GM18867 (cell line): Measurements from ENCODE around the gene MAML3.

ENCODE experiments used
- ATAC-seq: cut with Tn5 transposase; IDR thresholded peaks from one replicate; pipeline ENCODE4 v1.9.1; 2021; ENCODE audit warnings: mild to moderate bottlenecking, moderate library complexity; ENCODE audit not compliant: unreplicated experiment

The MAML3 gene

GRCh38 chr4:139797287-139797686 lies 356.7 kb downstream of the MAML3 start:
- ATAC-seq = no peak

- no peak for ATAC-seq
Measured at GRCh38 chr4:139795527-139796314, 358.3 kb downstream of the MAML3 start.

- no peak for ATAC-seq
Measured at GRCh38 chr4:139794158-139794954, 359.6 kb downstream of the MAML3 start.

- ATAC-seq = no peak
Measured at GRCh38 chr4:139791681-139792080, 362.3 kb downstream of the MAML3 start.

- no peak for ATAC-seq
Measured at GRCh38 chr4:139790291-139790690, 363.7 kb downstream of the MAML3 start.

GRCh38 chr4:139789096-139789654 lies 364.8 kb downstream of the MAML3 start:
- no peak for ATAC-seq

GRCh38 chr4:139786494-139787354 lies 367.3 kb downstream of the MAML3 start:
- no peak for ATAC-seq

GRCh38 chr4:139785356-139785755 lies 368.6 kb downstream of the MAML3 start:
- no peak for ATAC-seq

GRCh38 chr4:139783741-139784484 lies 370.1 kb downstream of the MAML3 start:
- ATAC-seq = no peak

- ATAC-seq = no peak
Measured at GRCh38 chr4:139782926-139783522, 371.0 kb downstream of the MAML3 start.

GRCh38 chr4:139781066-139781465 lies 372.9 kb downstream of the MAML3 start:
- ATAC-seq = no peak

- no peak for ATAC-seq
Measured at GRCh38 chr4:139779691-139780090, 374.3 kb downstream of the MAML3 start.

- ATAC-seq = no peak
Measured at GRCh38 chr4:139777757-139778156, 376.2 kb downstream of the MAML3 start.

- ATAC-seq = no peak
Measured at GRCh38 chr4:139776235-139776634, 377.7 kb downstream of the MAML3 start.

- no peak for ATAC-seq
Measured at GRCh38 chr4:139774759-139775487, 379.1 kb downstream of the MAML3 start.

GRCh38 chr4:139773560-139774318 lies 380.2 kb downstream of the MAML3 start:
- no peak for ATAC-seq

GRCh38 chr4:139770361-139770760 lies 383.6 kb downstream of the MAML3 start:
- no peak for ATAC-seq

GRCh38 chr4:139769364-139769763 lies 384.6 kb downstream of the MAML3 start:
- ATAC-seq = no peak
